GOT3 (cell line): ENCODE results near the gene NTNG1.

Source experiments
- DNase-seq: peaks from one replicate; lab custom pipeline; 2025; ENCODE audit warnings: mixed read lengths; lab: John Stamatoyannopoulos, UW

NTNG1 gene

GRCh38 chr1:107342316-107342715, 201.5 kb downstream of the NTNG1 start:
- no peak for DNase-seq

GRCh38 chr1:107342768-107343167, 201.9 kb downstream of the NTNG1 start:
- DNase-seq: no peak

GRCh38 chr1:107343601-107344000, 202.8 kb downstream of the NTNG1 start:
- DNase-seq: no peak

- no peak for DNase-seq
Observed at GRCh38 chr1:107344268-107344760, 203.5 kb downstream of the NTNG1 start.

GRCh38 chr1:107344836-107345235, 204.0 kb downstream of the NTNG1 start:
- DNase-seq: no peak

- no peak for DNase-seq
Observed at GRCh38 chr1:107352850-107353249, 212.0 kb downstream of the NTNG1 start.

- DNase-seq: no peak
Observed at GRCh38 chr1:107357376-107357775, 216.5 kb downstream of the NTNG1 start.

- DNase-seq: no peak
Observed at GRCh38 chr1:107358619-107359327, 217.9 kb downstream of the NTNG1 start.

GRCh38 chr1:107359472-107360241, 218.8 kb downstream of the NTNG1 start:
- no peak for DNase-seq

- no peak for DNase-seq
Observed at GRCh38 chr1:107362468-107363140, 221.8 kb downstream of the NTNG1 start.

- no peak for DNase-seq
Observed at GRCh38 chr1:107363154-107363553, 222.3 kb downstream of the NTNG1 start.

GRCh38 chr1:107365527-107366240, 224.8 kb downstream of the NTNG1 start:
- DNase-seq: no peak

GRCh38 chr1:107378426-107378825, 237.6 kb downstream of the NTNG1 start:
- DNase-seq: no peak

- DNase-seq: no peak
Observed at GRCh38 chr1:107378866-107379265, 238.0 kb downstream of the NTNG1 start.

- DNase-seq: no peak
Observed at GRCh38 chr1:107379826-107380225, 239.0 kb downstream of the NTNG1 start.

- DNase-seq: no peak
Observed at GRCh38 chr1:107389410-107390396, 248.9 kb downstream of the NTNG1 start.

GRCh38 chr1:107394301-107394700, 253.5 kb downstream of the NTNG1 start:
- DNase-seq: no peak

GRCh38 chr1:107401704-107402103, 260.9 kb downstream of the NTNG1 start:
- DNase-seq: no peak

GRCh38 chr1:107404756-107405155, 263.9 kb downstream of the NTNG1 start:
- no peak for DNase-seq

- DNase-seq: no peak
Observed at GRCh38 chr1:107405236-107405635, 264.4 kb downstream of the NTNG1 start.

GRCh38 chr1:107407011-107407410, 266.2 kb downstream of the NTNG1 start:
- DNase-seq: no peak
